AG08396 (cell line): ENCODE results near the gene PSME2.

Experiments used
- DNase-seq: peaks from one replicate; pipeline ENCODE4 v3.0.0; 2012; ENCODE audit warnings: low spot score, mixed read lengths

The PSME2 gene

DNA sequence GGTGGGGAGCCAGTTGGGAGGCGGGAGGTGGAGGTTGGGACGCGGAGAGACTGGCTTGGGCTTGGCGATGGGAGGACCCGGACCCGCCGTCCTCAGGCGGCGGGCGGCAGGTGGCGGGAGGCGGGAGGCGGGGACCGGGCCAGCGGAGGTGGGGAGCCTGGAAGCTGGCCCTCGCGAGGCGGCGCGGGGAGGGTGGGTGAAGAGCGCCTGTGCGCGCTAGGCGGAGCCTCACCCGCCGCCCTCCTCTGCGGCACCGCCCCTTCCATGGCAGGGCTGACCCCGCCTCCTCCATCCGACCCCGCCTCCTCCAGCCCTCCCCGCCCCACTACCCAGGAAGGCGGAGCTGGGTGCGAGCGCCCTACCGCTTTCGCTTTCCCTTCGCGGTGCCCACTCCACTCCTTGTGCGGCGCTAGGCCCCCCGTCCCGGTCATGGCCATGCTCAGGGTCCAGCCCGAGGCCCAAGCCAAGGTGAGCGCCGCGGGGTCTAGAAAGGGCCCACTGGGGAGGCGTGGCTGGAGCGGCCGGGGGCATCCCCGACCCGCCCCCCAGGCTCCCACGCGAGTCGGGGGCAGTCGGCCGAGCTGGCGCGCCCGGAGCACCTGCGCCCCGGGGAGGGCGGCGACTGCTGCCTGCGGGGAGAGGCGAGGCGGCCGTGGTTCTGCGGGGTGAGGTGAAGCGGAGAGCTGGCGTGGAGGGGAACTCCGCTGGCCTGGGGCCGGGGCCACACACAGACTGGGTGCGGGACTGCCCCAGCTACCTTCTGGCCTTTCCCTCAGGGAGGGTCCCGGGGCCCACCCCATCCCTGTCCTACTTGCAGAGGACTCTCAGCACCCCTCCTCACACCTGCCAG is 10.4 kb downstream of the PSME2 start, which contains the start of gene PSME1:
TSS of gene PSME1 (plus strand) at position 361 of the 850 bp plus-strand sequence. CDS start at position 430, 69 bp downstream.
- peak; percentile 98 for DNase-seq

- no peak for DNase-seq
These were observed 10.9 kb downstream of the PSME2 start for GRCh38 chr14:24135584-24135833.

DNA sequence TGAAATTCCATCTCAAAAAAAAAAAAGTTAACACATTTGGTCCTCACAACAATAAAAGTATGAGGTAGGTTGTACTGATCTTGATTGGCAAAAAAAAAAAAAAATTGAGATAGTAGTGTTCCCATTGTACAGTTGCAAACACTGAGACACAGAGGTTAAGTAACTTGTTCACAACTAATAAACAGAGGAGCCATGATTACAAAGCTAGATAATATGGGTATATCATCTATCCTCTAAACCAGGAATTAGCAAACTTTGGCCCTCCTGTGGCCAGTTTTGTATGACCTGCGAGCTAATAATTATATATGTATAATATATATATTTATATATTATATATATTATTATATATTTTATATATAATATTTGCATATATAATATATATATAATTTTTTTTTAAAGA is 12.7 kb downstream of the PSME2 start:
- no peak for DNase-seq

- DNase-seq, result no peak
These were observed 13.4 kb downstream of the PSME2 start for GRCh38 chr14:24132976-24133375.

DNA sequence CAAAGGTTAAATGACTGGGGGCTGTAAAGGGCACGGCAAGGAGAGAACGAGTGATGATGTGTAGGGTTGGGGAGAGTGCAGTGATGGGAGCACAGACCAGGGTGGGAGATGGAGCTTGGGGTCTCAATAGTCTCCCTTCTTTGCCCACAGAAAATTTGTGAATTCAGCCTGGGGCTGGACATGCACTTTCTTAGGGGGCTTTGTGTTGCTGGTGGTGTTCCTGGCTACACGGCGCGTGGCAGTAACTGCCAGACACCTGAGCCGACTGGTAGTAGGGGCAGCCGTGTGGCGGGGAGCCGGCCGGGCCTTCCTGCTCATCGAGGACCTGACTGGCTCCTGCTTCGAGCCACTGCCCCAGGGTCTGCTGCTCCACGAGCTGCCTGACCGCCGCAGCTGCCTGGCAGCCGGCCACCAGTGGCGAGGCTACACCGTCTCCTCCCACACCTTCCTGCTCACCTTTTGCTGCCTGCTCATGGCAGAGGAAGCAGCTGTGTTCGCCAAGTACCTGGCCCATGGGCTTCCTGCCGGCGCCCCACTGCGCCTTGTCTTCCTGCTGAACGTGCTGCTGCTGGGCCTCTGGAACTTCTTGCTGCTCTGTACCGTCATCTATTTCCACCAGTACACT is 14.2 kb downstream of the PSME2 start:
- DNase-seq, result no peak

GRCh38 chr14:24131549-24131966 is 14.9 kb downstream of the PSME2 start:
- no peak for DNase-seq

- DNase-seq, result no peak
These were observed 15.5 kb downstream of the PSME2 start for GRCh38 chr14:24130717-24131548.

DNA sequence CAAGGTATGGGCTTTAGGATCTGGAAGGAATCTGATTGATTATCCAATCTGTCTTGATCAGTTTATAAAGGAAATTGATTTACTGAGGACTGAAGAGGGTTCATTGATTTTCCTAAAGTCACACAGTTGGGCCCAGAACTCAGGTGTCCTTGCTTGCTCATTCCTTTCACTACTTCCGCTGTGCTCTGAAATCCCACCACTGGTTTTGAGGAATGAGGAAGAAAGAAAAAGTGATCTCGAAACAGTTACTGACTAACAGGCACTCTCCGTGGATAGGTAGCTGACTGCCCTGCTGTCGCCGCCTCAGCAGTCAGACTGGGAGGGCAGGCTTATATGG is 16.1 kb downstream of the PSME2 start, which contains the start of gene FITM1:
TSS of gene FITM1 (plus strand) at position 280 of the 337 bp plus-strand sequence. CDS start 905 bp downstream, outside the sequence.
- DNase-seq, result no peak

- DNase-seq, result no peak
These were observed 16.9 kb downstream of the PSME2 start for GRCh38 chr14:24129410-24129998.

DNA sequence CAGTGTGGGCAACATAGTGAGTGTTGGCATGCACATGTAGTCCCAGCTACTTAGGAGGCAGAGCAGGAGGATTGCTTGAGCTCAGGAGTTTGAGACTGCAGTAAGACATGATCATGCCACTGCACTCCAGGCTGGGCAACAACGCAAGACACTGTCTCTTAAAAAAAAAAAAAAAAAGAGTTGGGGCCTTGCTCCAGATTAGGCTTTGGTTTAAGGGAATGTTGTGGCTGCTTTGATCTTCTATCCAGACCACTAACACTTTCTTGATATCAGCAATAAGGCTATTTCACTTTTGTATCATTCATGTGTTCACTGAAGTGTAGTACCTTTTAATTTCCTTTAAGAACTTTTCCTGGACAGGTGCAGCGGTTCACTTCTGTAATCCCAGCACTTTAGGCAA is 18.7 kb downstream of the PSME2 start:
- no peak for DNase-seq

GRCh38 chr14:24126939-24127338 is 19.5 kb downstream of the PSME2 start:
- DNase-seq, result no peak

DNA sequence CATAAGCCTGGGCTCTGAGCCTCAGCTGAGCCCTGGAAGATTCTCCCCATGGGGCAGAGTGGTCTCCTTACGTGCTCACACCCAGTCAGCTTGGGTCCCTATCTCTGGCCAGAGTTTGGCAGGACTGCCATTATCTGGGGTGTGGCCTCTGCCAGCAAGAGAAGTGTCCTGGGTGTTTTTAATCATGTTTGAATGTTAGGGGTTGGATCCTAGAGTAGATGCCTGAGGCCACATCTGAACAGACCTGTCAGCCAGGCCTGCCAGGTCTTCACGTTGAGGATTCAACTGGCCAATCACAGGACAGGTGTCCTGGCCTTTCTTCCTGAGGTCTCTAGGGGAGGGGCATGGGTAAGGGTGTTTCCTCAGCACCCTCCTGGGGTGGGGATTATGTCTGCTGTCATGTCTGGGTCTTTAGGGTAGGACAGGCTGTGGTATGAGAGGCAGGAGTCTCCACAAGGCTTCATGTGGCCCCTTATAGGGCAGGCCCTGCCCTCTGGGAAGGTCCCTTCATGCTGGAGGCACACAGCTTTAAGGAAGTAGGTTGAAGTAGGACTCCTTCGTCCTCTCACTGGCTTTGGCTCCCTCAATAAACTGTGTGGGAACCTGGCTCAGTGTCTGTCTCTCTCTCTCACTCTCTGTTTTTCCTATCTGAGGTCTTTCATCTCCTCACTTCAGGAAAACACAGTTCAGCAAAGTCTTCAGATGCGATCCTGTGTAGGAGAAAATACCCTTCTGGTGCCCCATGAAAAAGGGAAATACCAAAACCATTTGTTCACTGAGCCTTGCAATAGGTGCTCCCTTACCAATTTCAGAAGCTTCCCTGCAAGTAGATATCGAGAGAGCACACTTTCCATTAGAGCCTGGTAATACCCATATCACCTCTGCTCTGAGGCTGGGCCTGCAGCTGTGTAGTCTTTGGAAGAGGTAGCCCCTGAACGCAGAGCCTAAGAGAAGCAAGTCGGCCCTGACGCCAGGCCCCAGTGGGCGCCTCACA is 22.7 kb downstream of the PSME2 start:
- DNase-seq, result no peak

GRCh38 chr14:24122898-24123297 is 23.5 kb downstream of the PSME2 start:
- no peak for DNase-seq

- no peak for DNase-seq
These were observed 24.0 kb downstream of the PSME2 start for GRCh38 chr14:24122416-24122815.

DNA sequence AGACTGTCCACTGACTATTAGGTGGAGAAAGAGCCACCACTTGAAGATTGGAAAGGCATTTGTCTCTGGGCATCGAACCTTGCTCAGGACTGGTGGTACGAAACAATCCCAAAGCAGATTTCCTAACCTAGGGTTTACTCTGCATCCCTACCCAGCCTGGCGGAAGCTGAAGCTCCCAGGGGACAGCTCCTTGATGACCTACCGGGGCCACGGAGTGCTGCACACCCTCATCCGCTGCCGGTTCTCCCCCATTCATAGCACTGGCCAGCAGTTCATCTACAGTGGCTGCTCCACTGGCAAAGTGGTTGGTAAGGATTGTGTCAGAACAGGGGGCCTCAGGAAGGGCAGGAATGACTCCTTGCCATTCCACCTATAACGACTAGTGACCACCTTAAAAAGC is 25.2 kb downstream of the PSME2 start:
- no peak for DNase-seq

DNA sequence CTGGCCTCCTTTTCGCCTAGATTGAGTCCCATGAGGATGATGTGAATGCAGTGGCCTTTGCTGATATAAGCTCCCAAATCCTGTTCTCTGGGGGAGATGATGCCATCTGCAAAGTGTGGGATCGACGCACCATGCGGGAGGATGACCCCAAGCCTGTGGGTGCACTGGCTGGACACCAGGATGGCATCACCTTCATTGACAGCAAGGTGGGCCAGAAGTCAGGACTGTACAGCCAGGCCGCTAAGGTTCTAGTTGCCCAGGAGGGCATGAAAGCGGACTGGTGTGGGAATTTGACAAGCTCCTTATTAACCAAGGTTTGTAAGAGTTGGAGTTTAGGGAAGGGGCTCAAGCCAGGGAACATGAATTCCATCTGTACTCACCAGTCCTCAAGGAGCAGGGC is 26.7 kb downstream of the PSME2 start:
- DNase-seq, result no peak

- DNase-seq, result no peak
These were observed 29.2 kb downstream of the PSME2 start for GRCh38 chr14:24117179-24117578.

DNA sequence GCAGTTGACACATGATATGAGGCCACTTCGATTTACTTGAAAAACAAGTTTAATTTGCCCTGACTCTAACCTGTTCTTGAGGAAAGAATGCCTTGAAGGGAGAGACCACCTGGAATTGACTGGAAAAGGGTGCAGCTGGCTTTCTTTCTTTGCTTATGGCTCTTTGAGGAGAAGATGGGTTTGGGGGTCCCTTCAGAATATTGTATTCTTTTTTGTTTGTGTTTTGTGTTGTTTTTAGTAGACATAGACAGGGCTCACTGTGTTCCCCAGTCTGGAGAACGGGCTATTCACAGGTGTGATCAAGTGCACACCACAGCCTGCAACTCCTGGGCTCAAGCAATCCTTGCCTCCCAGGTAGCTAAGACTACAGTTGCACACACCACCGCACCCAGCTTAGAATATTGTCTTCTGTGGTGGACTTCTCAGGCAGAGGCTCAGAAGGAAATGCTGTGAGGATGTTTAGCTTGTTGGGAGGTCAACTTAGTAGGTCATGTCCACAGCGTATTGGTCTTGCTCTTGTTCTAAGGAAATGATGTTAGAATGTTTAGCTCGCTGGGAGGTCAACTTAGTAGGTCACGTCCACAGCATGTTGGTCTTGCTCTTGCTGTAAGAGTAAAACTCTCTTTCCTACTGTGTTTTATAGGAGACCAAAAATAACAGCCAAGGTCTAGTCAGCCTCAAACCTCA is 30.1 kb downstream of the PSME2 start:
- no peak for DNase-seq

- DNase-seq, result no peak
These were observed 30.8 kb downstream of the PSME2 start for GRCh38 chr14:24115422-24116127.
